Measurements from ENCODE around the gene TNFRSF18. TPM values are rescaled to one million over a fixed set of nuclear protein-coding genes. Genes with fewer than 3 reads are reported as not detected.

Gene TNFRSF18
- total RNA-seq, 1 donor from 2014 or later, result 1.1 TPM

- DNase-seq (ENCODE audit: low spot score), result no peak
Observed at GRCh38 chr1:1213345-1214265, 7.2 kb upstream of the TNFRSF18 start, which contains the start of gene TNFRSF4. Gene TNFRSF4 (minus strand): TSS chr1:1214153. CDS start chr1:1214127, 26 bp downstream.

GRCh38 chr1:1212780-1213344, 6.5 kb upstream of the TNFRSF18 start:
- peak; percentile 39 for DNase-seq (ENCODE audit: low spot score)

GRCh38 chr1:1211541-1212441, 5.4 kb upstream of the TNFRSF18 start:
- no peak for DNase-seq (ENCODE audit: low spot score)

- DNase-seq (ENCODE audit: low spot score), result no peak
Observed at GRCh38 chr1:1210726-1211540, 4.5 kb upstream of the TNFRSF18 start.

GRCh38 chr1:1208713-1209433, 2.5 kb upstream of the TNFRSF18 start:
- DNase-seq (ENCODE audit: low spot score), result no peak

GRCh38 chr1:1207571-1207892, 1.1 kb upstream of the TNFRSF18 start:
- no peak for DNase-seq (ENCODE audit: low spot score)

GRCh38 chr1:1206966-1207531, 657 bp upstream of the TNFRSF18 start:
- no peak for DNase-seq (ENCODE audit: low spot score)

GRCh38 chr1:1205769-1206375, 520 bp downstream of the TNFRSF18 start:
- DNase-seq (ENCODE audit: low spot score), result no peak

GRCh38 chr1:1204998-1205768, 1.2 kb downstream of the TNFRSF18 start:
- DNase-seq (ENCODE audit: low spot score), result no peak

- no peak for DNase-seq (ENCODE audit: low spot score)
Observed at GRCh38 chr1:1204425-1204920, 1.9 kb downstream of the TNFRSF18 start.

- no peak for DNase-seq (ENCODE audit: low spot score)
Observed at GRCh38 chr1:1203561-1204424, 2.6 kb downstream of the TNFRSF18 start.

- DNase-seq (ENCODE audit: low spot score), result no peak
Observed at GRCh38 chr1:1202831-1203560, 3.4 kb downstream of the TNFRSF18 start.

- DNase-seq (ENCODE audit: low spot score), result peak; percentile 43
Observed at GRCh38 chr1:1200876-1201810, 5.2 kb downstream of the TNFRSF18 start.

GRCh38 chr1:1199961-1200875, 6.2 kb downstream of the TNFRSF18 start:
- DNase-seq (ENCODE audit: low spot score), result no peak

Data from mucosa of gallbladder (tissue), 1 donor.